Mesenchymal stem cell (in vitro differentiated cells and primary cell): ENCODE measurements around the gene SCARB1.

Experiments
- DNase-seq: peaks from one replicate; pipeline ENCODE4 v3.0.0-alpha.2; 2013
- H2AFZ ChIP-seq: one replicate; pipeline ENCODE4 v1.6.1; 2013; ENCODE audit warnings: low read depth, mild to moderate bottlenecking, control low read depth, inconsistent platforms, low read length, moderate library complexity
- H2AK5ac ChIP-seq: 2 replicates; pipeline ENCODE4 v1.6.1; 2013; ENCODE audit warnings: low read length, moderate library complexity, mild to moderate bottlenecking, inconsistent platforms; ENCODE audit not compliant: severe bottlenecking
- H2BK120ac ChIP-seq: one replicate; pipeline ENCODE4 v1.6.1; 2013; ENCODE audit warnings: low read depth, mild to moderate bottlenecking, inconsistent platforms, low read length, moderate library complexity
- H2BK12ac ChIP-seq, 2 experiments: one replicate each; pipeline ENCODE4 v1.6.1; 2013; ENCODE audit warnings: inconsistent platforms in 2 of 2, low read length in 2 of 2, mild to moderate bottlenecking in 2 of 2, moderate library complexity in 2 of 2, control low read depth in 1 of 2
- H2BK15ac ChIP-seq: one replicate; pipeline ENCODE4 v1.6.1; 2013; ENCODE audit warnings: mild to moderate bottlenecking, low read depth, inconsistent platforms; ENCODE audit not compliant: poor library complexity, severe bottlenecking
- H2BK5ac ChIP-seq: 2 replicates; pipeline ENCODE4 v1.6.1; 2013; ENCODE audit warnings: low read depth, mild to moderate bottlenecking, low read length, control low read depth, inconsistent platforms; ENCODE audit not compliant: poor library complexity, severe bottlenecking
- H3K14ac ChIP-seq, 2 experiments: one replicate each; pipeline ENCODE4 v1.6.1; 2013; ENCODE audit warnings: inconsistent platforms in 2 of 2, low read length in 2 of 2, control low read depth in 1 of 2, mild to moderate bottlenecking in 1 of 2, moderate library complexity in 1 of 2
- H3K18ac ChIP-seq, 2 experiments: one replicate each; pipeline ENCODE4 v1.6.1; 2013; ENCODE audit warnings: inconsistent platforms in 2 of 2, low read length in 2 of 2, control low read depth in 1 of 2, low read depth in 1 of 2, mild to moderate bottlenecking in 1 of 2
- H3K23ac ChIP-seq, 2 experiments: one replicate each; pipeline ENCODE4 v1.6.1; 2013; ENCODE audit warnings: inconsistent platforms in 2 of 2, low read length in 2 of 2, mild to moderate bottlenecking in 2 of 2, moderate library complexity in 2 of 2, control low read depth in 1 of 2
- H3K27ac ChIP-seq: 2 replicates; pipeline ENCODE4 v1.5.1; 2013; ENCODE audit warnings: mild to moderate bottlenecking, moderate library complexity, low read length, control low read depth, inconsistent platforms; ENCODE audit not compliant: poor library complexity, severe bottlenecking
- H3K27me3 ChIP-seq, 2 experiments: 2 replicates each; pipeline versions ENCODE4 v1.6.1 to v1.7.0; 2013; ENCODE audit warnings: low read length in 2 of 2, mild to moderate bottlenecking in 2 of 2, moderate library complexity in 2 of 2, control low read depth in 1 of 2, inconsistent platforms in 1 of 2; ENCODE audit not compliant: control insufficient read depth in 1 of 2, insufficient read depth in 1 of 2
- H3K36me3 ChIP-seq, 2 experiments: 2 replicates each; pipeline versions ENCODE4 v1.6.1 to v1.7.0; 2013; ENCODE audit warnings: low read length in 2 of 2, control low read depth in 1 of 2, inconsistent platforms in 1 of 2, low read depth in 1 of 2, mild to moderate bottlenecking in 1 of 2; ENCODE audit not compliant: insufficient read depth in 2 of 2, control insufficient read depth in 1 of 2
- H3K4ac ChIP-seq, 2 experiments: one replicate each; pipeline ENCODE4 v1.6.1; 2013; ENCODE audit warnings: inconsistent platforms in 2 of 2, low read length in 2 of 2, mild to moderate bottlenecking in 2 of 2, moderate library complexity in 2 of 2, control low read depth in 1 of 2, low read depth in 1 of 2
- H3K4me1 ChIP-seq: 2 replicates; pipeline ENCODE4 v1.6.1; 2013; ENCODE audit warnings: low read depth, low read length, control low read depth; ENCODE audit not compliant: control insufficient read depth, insufficient read depth
- H3K4me2 ChIP-seq: 2 replicates; pipeline ENCODE4 v1.6.1; 2013; ENCODE audit warnings: low read length, mild to moderate bottlenecking, inconsistent platforms; ENCODE audit not compliant: poor library complexity, severe bottlenecking
- H3K4me3 ChIP-seq, 2 experiments: 2 replicates each; pipeline versions ENCODE4 v1.5.1 to v1.7.0; 2013; ENCODE audit warnings: low read length in 2 of 2, mild to moderate bottlenecking in 2 of 2, control low read depth in 1 of 2, low read depth in 1 of 2; ENCODE audit not compliant: insufficient read depth in 1 of 2
- H3K79me1 ChIP-seq: replicated peaks from 2 replicates; pipeline ENCODE4 v1.6.1; 2013; ENCODE audit warnings: mild to moderate bottlenecking, control low read depth, low read length, inconsistent platforms; ENCODE audit not compliant: poor library complexity, severe bottlenecking
- H3K9ac ChIP-seq: 2 replicates; pipeline ENCODE4 v1.7.0; 2013; ENCODE audit warnings: mild to moderate bottlenecking, low read length, moderate library complexity
- H3K9me3 ChIP-seq: 2 replicates; pipeline ENCODE4 v1.7.0; 2013; ENCODE audit warnings: mild to moderate bottlenecking, low read length; ENCODE audit not compliant: control insufficient read depth
- H4K8ac ChIP-seq: one replicate; pipeline ENCODE4 v1.6.1; 2013; ENCODE audit warnings: inconsistent platforms, mild to moderate bottlenecking, low read length, moderate library complexity
- H4K91ac ChIP-seq: one replicate; pipeline ENCODE4 v1.6.1; 2013; ENCODE audit warnings: mild to moderate bottlenecking, low read length, inconsistent platforms
- WGBS: methylation state at CpG from one replicate; pipeline ENCODE4 v1.1.7; 2013; ENCODE audit warnings: mixed read lengths; 5-methylcytosine and 5-hydroxymethylcytosine counted together

The SCARB1 gene

GRCh38 chr12:124847113-124848074, 16.3 kb downstream of the SCARB1 start:
- Histone ChIP-seq H3K18ac (no peak overlapping the region), H2BK12ac (no peak overlapping the region), H3K23ac (no peak overlapping the region), H3K27me3 (no peaks in the 10 kb centered on the region), H3K4ac (no peak overlapping the region), H3K27ac (no peak overlapping the region), H2BK120ac (no peak overlapping the region), H3K4me3 (no peak overlapping the region), H3K9me3 (no peaks in the 10 kb centered on the region), H3K4me1 (peaks cover 12% of the 10 kb centered on the region), H2AFZ (no peak overlapping the region), H4K8ac (no peak overlapping the region), H3K4me2 (no peak overlapping the region), H2BK5ac (no peak overlapping the region), H2AK5ac (no peak overlapping the region), H4K91ac (no peak overlapping the region), H3K9ac (no peak overlapping the region), H3K36me3 (peaks cover 0 to 9% of the 10 kb centered on the region in 2 experiments), H3K14ac (no peak overlapping the region), H3K79me1 (peaks cover 14% of the 10 kb centered on the region), H2BK15ac (no peak overlapping the region)
- DNase-seq: no peak
- WGBS: 90% methylated on average over 10 of the region's 12 CpGs

- Histone ChIP-seq H4K8ac (peak overlapping the region; percentile 50), H3K36me3 (peaks cover 0 to 8% of the 10 kb centered on the region in 2 experiments), H3K27me3 (no peaks in the 10 kb centered on the region), H3K18ac (no peak overlapping the region), H2BK5ac (no peak overlapping the region), H3K23ac (no peak overlapping the region), H3K4me2 (no peak overlapping the region), H3K9ac (no peak overlapping the region), H3K9me3 (no peaks in the 10 kb centered on the region), H2AK5ac (no peak overlapping the region), H2BK15ac (no peak overlapping the region), H2BK12ac (no peak overlapping the region), H2BK120ac (no peak overlapping the region), H3K4me1 (peaks cover 9% of the 10 kb centered on the region), H3K14ac (no peak overlapping the region), H3K4ac (no peak overlapping the region), H3K79me1 (peaks cover 9% of the 10 kb centered on the region), H4K91ac (no peak overlapping the region), H3K27ac (no peak overlapping the region), H2AFZ (no peak overlapping the region), H3K4me3 (no peak overlapping the region)
- DNase-seq: no peak
- WGBS: 96% methylated on average over 37 of the region's 37 CpGs
Measured at GRCh38 chr12:124844411-124845397, 19.0 kb downstream of the SCARB1 start.

- H3K9me3 ChIP-seq: no peaks in the 10 kb centered on the region
- no peak overlapping the region for H3K4me2 ChIP-seq
- H3K27ac ChIP-seq: no peak overlapping the region
- H3K4me3 ChIP-seq: no peak overlapping the region
- no peaks in the 10 kb centered on the region for H3K27me3 ChIP-seq
- peak overlapping the region; percentile 37 for H2BK15ac ChIP-seq
- no peak overlapping the region for H3K9ac ChIP-seq
- H3K4me1 ChIP-seq: peaks cover 16% of the 10 kb centered on the region
- peak overlapping the region; percentile 11 for H4K91ac ChIP-seq
- no peak overlapping the region for H2AFZ ChIP-seq
- H3K23ac ChIP-seq: no peak overlapping the region
- H2BK12ac ChIP-seq: no peak overlapping the region
- H3K18ac ChIP-seq: no peak overlapping the region
- 90% methylated on average over 16 of the region's 16 CpGs for WGBS
- peaks cover 8% of the 10 kb centered on the region for H3K79me1 ChIP-seq
- no peak overlapping the region for H2BK120ac ChIP-seq
- peaks cover 0 to 8% of the 10 kb centered on the region in 2 experiments for H3K36me3 ChIP-seq
- DNase-seq: no peak
- H3K14ac ChIP-seq: no peak overlapping the region
- H4K8ac ChIP-seq: peak overlapping the region; percentile 24
- H2BK5ac ChIP-seq: no peak overlapping the region
- H2AK5ac ChIP-seq: no peak overlapping the region
- H3K4ac ChIP-seq: no peak overlapping the region
Measured at GRCh38 chr12:124842800-124843510, 20.7 kb downstream of the SCARB1 start.
